OCI-LY1 (cell line): ENCODE results near the gene MYBPC3.

Source experiments
- H2AFZ ChIP-seq: fragments of 200-600 bp; sonication (generic), shearing (Covaris generic); 2 replicates; pipeline ENCODE4 v1.6.0; 2014; ENCODE audit warnings: antibody characterized with exemption, mild to moderate bottlenecking, low read length
- H3F3A ChIP-seq: fragments of 200-600 bp; sonication (generic), shearing (Covaris generic); 2 replicates; pipeline ENCODE4 v1.6.0; 2014; ENCODE audit warnings: mild to moderate bottlenecking, antibody characterized with exemption, low read length, moderate library complexity; ENCODE audit not compliant: insufficient read depth
- H3K27ac ChIP-seq: fragments of 200-600 bp; sonication (generic); 2 replicates; pipeline ENCODE4 v1.5.1; 2014; ENCODE audit warnings: low read length, mixed run types, mild to moderate bottlenecking, low read depth; ENCODE audit not compliant: poor library complexity, severe bottlenecking
- H3K27me3 ChIP-seq: fragments of 200-600 bp; sonication (generic); 2 replicates; pipeline ENCODE4 v1.6.0; 2014; ENCODE audit warnings: antibody characterized with exemption, mild to moderate bottlenecking, low read length, moderate library complexity; ENCODE audit not compliant: insufficient read depth
- H3K36me3 ChIP-seq: fragments of 200-600 bp; sonication (generic); 2 replicates; pipeline ENCODE4 v1.6.1; 2014; ENCODE audit warnings: mild to moderate bottlenecking, antibody characterized with exemption, low read length, moderate library complexity, mixed read lengths; ENCODE audit not compliant: insufficient read depth
- H3K4me1 ChIP-seq: fragments of 200-600 bp; sonication (generic); 2 replicates; pipeline ENCODE4 v1.5.1; 2014; ENCODE audit warnings: mild to moderate bottlenecking, low read length, moderate library complexity; ENCODE audit not compliant: insufficient read depth, severe bottlenecking
- H3K4me2 ChIP-seq: fragments of 200-600 bp; sonication (generic), shearing (Covaris generic); 2 replicates; pipeline ENCODE4 v1.6.1; 2014; ENCODE audit warnings: low read length
- H3K4me3 ChIP-seq: fragments of 200-600 bp; sonication (generic); 2 replicates; pipeline ENCODE4 v1.5.1; 2014; ENCODE audit warnings: low read length, low read depth, mild to moderate bottlenecking, mixed read lengths; ENCODE audit not compliant: poor library complexity, severe bottlenecking
- H3K79me2 ChIP-seq: fragments of 200-600 bp; shearing (Covaris generic); 2 replicates; pipeline ENCODE4 v1.6.1; 2016; ENCODE audit warnings: mixed run types, low read length, mixed read lengths; ENCODE audit not compliant: insufficient read depth
- H3K9ac ChIP-seq: fragments of 200-600 bp; sonication (generic), shearing (Covaris generic); 2 replicates; pipeline ENCODE4 v1.6.1; 2014; ENCODE audit warnings: mild to moderate bottlenecking, low read length, mixed read lengths
- H3K9me2 ChIP-seq: fragments of 200-600 bp; sonication (generic), shearing (Covaris generic); 2 replicates; pipeline ENCODE4 v1.6.1; 2014; ENCODE audit warnings: low read depth, mild to moderate bottlenecking, low read length, mixed read lengths
- H3K9me3 ChIP-seq: fragments of 200-600 bp; shearing (Covaris generic); 2 replicates; pipeline ENCODE4 v1.6.1; 2014; ENCODE audit warnings: low read length, mixed read lengths
- H4K20me1 ChIP-seq: fragments of 200-600 bp; sonication (generic), shearing (Covaris generic); 2 replicates; pipeline ENCODE4 v1.6.0; 2016; ENCODE audit warnings: mild to moderate bottlenecking, low read length; ENCODE audit not compliant: insufficient read depth
- CTCF ChIP-seq: fragments of 200-600 bp; sonication (generic), shearing (Covaris generic); IDR thresholded peaks from 2 replicates; pipeline ENCODE4 v1.5.1; 2017; ENCODE audit warnings: mild to moderate bottlenecking, antibody characterized with exemption, low read length, moderate library complexity, mixed read lengths
- EZH2 ChIP-seq: fragments of 200-600 bp; sonication (generic), shearing (Covaris generic); IDR thresholded peaks from 2 replicates; pipeline ENCODE4 v1.8.0; 2017; ENCODE audit warnings: borderline replicate concordance, mixed run types, mild to moderate bottlenecking, antibody characterized with exemption, low read length, moderate library complexity, mixed read lengths

Gene MYBPC3

GRCh38 chr11:47331454-47332302 is 20.8 kb downstream of the MYBPC3 start:
- H3K4me3 ChIP-seq: no peak overlapping the region
- H3K4me2 ChIP-seq: no peak overlapping the region
- H3K36me3 ChIP-seq: peaks cover 24% of the 10 kb centered on the region; the same call in 1 of the 2 replicates
- peaks cover 10% of the 10 kb centered on the region for H3K4me1 ChIP-seq
- TF ChIP-seq EZH2 (no peak), CTCF (no peak)
- H3K9me2 ChIP-seq: no peaks in the 10 kb centered on the region
- no peak overlapping the region for H3K27ac ChIP-seq
- no peaks in the 10 kb centered on the region for H4K20me1 ChIP-seq
- H3K9ac ChIP-seq: no peak overlapping the region
- no peaks in the 10 kb centered on the region for H3K79me2 ChIP-seq
- no peaks in the 10 kb centered on the region for H3K27me3 ChIP-seq
- no peaks in the 10 kb centered on the region for H3F3A ChIP-seq
- no peak overlapping the region for H2AFZ ChIP-seq
- no peaks in the 10 kb centered on the region for H3K9me3 ChIP-seq

GRCh38 chr11:47329987-47330931 is 22.2 kb downstream of the MYBPC3 start:
- TF ChIP-seq CTCF: no peak
- H4K20me1 ChIP-seq: no peaks in the 10 kb centered on the region
- H3K9ac ChIP-seq: no peak overlapping the region

GRCh38 chr11:47329431-47329986 is 23.0 kb downstream of the MYBPC3 start:
- Histone ChIP-seq H2AFZ (no peak overlapping the region), H3K4me1 (peaks cover 10% of the 10 kb centered on the region), H3K9me2 (no peaks in the 10 kb centered on the region), H3K36me3 (peaks cover 27% of the 10 kb centered on the region; the same call in 1 of the 2 replicates), H3K27ac (no peak overlapping the region), H3F3A (no peaks in the 10 kb centered on the region), H3K9ac (no peak overlapping the region), H3K9me3 (no peaks in the 10 kb centered on the region), H3K4me3 (no peak overlapping the region), H4K20me1 (no peaks in the 10 kb centered on the region), H3K27me3 (no peaks in the 10 kb centered on the region), H3K79me2 (no peaks in the 10 kb centered on the region), H3K4me2 (no peak overlapping the region)
- TF ChIP-seq EZH2 (no peak), CTCF (no peak)

More at GRCh38 chr11:47329987-47330931, 22.2 kb downstream of the MYBPC3 start:
- Histone ChIP-seq H3K79me2 (no peaks in the 10 kb centered on the region), H3K4me3 (no peak overlapping the region), H3K9me3 (no peaks in the 10 kb centered on the region), H3K4me1 (peaks cover 10% of the 10 kb centered on the region), H3K9me2 (no peaks in the 10 kb centered on the region), H2AFZ (no peak overlapping the region), H3F3A (no peaks in the 10 kb centered on the region), H3K27ac (no peak overlapping the region), H3K4me2 (no peak overlapping the region), H3K36me3 (peaks cover 27% of the 10 kb centered on the region; the same call in 1 of the 2 replicates), H3K27me3 (no peaks in the 10 kb centered on the region)
